ENCODE results near the gene CXCL11. TPM values are rescaled to one million over a fixed set of nuclear protein-coding genes. Genes with fewer than 3 reads are reported as not detected.
A peak's percentile ranks its signal among the peaks of the same experiment; 100 is the strongest.
"Not testable (repeated sequence)": the region's sequence is repeated elsewhere in the genome, so short reads cannot be mapped to it uniquely, and the experiment has no call there.

The CXCL11 gene
- polyA plus RNA-seq, 1 experiment = 0.09 TPM

DNA sequence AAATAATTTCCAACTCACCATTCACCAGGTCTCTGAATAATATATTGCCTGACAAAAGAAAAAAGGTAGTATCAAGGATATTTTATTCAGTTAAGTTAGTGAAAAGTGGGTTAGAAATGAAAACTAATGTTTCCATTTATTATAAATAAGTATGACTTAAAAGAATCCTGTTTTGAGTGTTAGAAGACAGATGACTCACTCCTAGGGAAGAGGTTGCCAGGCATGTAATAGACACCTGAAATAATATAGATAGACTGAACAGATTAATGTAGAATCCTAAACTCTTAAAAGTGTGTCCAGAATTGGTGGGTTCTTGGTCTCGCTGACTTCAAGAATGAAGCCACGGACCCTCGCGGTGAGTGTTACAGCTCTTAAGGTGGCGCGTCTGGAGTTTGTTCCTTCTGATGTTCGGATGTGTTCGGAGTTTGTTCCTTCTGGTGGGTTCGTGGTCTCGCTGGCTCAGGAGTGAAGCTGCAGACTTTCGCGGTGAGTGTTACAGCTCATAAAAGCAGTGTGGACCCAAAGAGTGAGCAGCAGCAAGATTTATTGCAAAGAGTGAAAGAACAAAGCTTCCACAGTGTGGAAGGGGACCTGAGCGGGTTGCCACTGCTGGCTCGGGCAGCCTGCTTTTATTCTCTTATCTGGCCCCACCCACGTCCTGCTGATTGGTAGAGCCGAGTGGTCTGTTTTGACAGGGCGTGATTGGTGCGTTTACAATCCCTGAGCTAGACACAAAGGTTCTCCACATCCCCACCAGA is 6.5 kb upstream of the CXCL11 start:
- H3K9me3 ChIP-seq (ENCODE audit: control insufficient read depth, insufficient read depth, low read length); DNase-seq (ENCODE audit: low read depth, low spot score): not testable (repeated sequence)

DNA sequence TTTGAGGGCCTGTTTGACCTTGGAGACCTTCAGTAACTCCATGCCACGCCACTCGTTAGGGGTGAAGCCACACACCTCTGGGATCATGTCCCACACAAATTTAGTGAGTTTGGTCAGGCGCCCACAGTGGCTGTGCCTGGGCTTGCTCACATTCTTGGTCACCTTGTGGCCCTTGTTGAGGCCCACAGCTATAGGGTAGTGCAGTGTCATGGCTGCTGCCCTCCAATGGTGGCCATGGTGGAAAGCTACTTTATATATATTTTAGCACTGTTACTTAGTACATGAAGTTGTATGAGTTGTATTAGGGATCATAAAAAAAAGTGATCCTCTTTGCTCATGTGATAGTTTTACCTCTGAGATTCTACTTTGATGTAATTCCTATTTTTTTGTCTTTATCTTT is 985 bp upstream of the CXCL11 start:
- ChIA-PET CTCF (interaction anchor here (2.5 kb wide), 1 partner anchor 41 kb away, joined by 8 read pairs; no protein-coding TSS in a partner anchor), POLR2A (no interaction called here)
- Histone ChIP-seq H3K9me3 (ENCODE audit: control insufficient read depth, insufficient read depth, low read length) (no peaks in the 10 kb centered on the region), H3K27me3 (ENCODE audit: control insufficient read depth, insufficient read depth, low read length) (no peaks in the 10 kb centered on the region), H3K4me3 (ENCODE audit: low read depth, low read length) (no peak overlapping the region), H3K27ac (ENCODE audit: low read depth, low read length) (no peak overlapping the region)
- no peak for TF ChIP-seq CTCF (IDR thresholded peaks at IDR 0.05; ENCODE audit: low read depth, low read length)
- DNase-seq (ENCODE audit: low read depth, low spot score) = no peak

More for the DNA sequence above, 6.5 kb upstream of the CXCL11 start:
- H3K27me3 ChIP-seq (ENCODE audit: control insufficient read depth, insufficient read depth, low read length); H3K27ac ChIP-seq (ENCODE audit: low read depth, low read length); H3K4me3 ChIP-seq (ENCODE audit: low read depth, low read length); POLR2A ChIA-PET: not testable (repeated sequence)
- CTCF ChIA-PET = interaction anchor here (0.6 to 1.2 kb wide), 2 partner anchors 25 to 47 kb away, joined by 3 read pairs; no protein-coding TSS in a partner anchor

DNA sequence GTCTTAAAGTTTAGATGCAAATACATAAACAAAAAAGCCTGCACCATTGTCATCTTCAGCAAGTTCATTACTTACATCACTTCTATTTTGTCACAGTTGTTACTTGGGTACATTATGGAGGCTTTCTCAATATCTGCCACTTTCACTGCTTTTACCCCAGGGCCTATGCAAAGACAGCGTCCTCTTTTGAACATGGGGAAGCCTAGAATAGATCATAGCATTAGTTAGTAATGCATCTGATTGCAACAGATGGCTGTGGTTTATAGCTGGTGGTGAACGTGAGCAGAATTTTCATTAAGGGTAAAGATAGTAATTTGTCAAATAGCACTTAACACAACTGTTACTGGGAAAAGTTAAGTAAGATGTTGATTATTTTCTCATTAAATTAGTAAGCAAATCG is 729 bp downstream of the CXCL11 start:
- CTCF ChIA-PET = interaction anchor here (2.5 kb wide), 1 partner anchor 39 kb away, joined by 8 read pairs; no protein-coding TSS in a partner anchor
- TF ChIP-seq CTCF (IDR thresholded peaks at IDR 0.05; ENCODE audit: low read depth, low read length) = no peak
- Histone ChIP-seq H3K4me3 (ENCODE audit: low read depth, low read length) (no peak overlapping the region), H3K27ac (ENCODE audit: low read depth, low read length) (no peak overlapping the region), H3K9me3 (ENCODE audit: control insufficient read depth, insufficient read depth, low read length) (no peaks in the 10 kb centered on the region), H3K27me3 (ENCODE audit: control insufficient read depth, insufficient read depth, low read length) (no peaks in the 10 kb centered on the region)
- DNase-seq (ENCODE audit: low read depth, low spot score) = no peak
- POLR2A ChIA-PET = no interaction called here

DNA sequence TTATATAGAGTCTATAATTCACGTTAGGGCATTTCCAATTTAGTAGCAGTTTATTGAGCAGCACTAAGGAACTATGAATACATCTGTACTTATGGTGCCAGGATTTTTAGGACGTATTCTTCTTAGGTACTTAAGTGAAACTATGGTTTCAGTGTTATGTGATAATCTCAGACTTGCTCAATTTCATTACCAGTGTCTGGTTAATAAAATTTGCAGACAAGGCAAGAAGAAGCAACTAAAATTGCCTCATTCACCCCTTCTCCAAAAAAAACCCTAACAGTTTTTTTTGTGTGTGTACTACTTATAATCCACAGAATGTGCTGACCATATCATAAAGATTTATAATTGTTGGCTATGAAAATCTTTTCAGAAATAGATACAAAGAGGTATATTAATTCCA is 6.6 kb downstream of the CXCL11 start:
- H3K4me3 ChIP-seq (ENCODE audit: low read depth, low read length) = no peak overlapping the region
- DNase-seq (ENCODE audit: low read depth, low spot score) = no peak
- H3K27ac ChIP-seq (ENCODE audit: low read depth, low read length) = no peak overlapping the region
- no peak for TF ChIP-seq CTCF (IDR thresholded peaks at IDR 0.05; ENCODE audit: low read depth, low read length)
- no peaks in the 10 kb centered on the region for H3K27me3 ChIP-seq (ENCODE audit: control insufficient read depth, insufficient read depth, low read length)
- ChIA-PET CTCF (no interaction called here), POLR2A (no interaction called here)
- no peaks in the 10 kb centered on the region for H3K9me3 ChIP-seq (ENCODE audit: control insufficient read depth, insufficient read depth, low read length)

DNA sequence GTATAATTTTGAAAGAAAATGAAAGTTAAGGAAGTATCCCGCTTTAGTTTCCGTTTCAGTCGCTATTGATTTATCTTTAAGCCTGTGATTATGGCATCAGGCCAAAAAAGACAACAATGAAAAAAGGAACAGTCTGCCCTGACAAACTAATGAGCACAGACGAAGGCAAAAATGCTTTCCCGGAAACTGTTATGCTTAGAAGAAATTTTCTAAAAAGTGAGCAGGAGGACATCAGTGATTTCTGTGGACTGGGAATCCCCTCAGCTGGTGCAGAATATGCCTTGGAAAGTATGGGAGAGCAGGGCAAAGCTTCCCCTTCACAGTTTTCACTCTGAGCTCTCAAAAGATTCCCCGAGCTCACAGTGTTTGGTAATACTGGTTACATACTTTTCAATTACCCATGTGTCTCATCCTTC is 7.5 kb downstream of the CXCL11 start:
- Histone ChIP-seq H3K27me3 (ENCODE audit: control insufficient read depth, insufficient read depth, low read length) (no peaks in the 10 kb centered on the region), H3K9me3 (ENCODE audit: control insufficient read depth, insufficient read depth, low read length) (no peaks in the 10 kb centered on the region)
- TF ChIP-seq CTCF (IDR thresholded peaks at IDR 0.05; ENCODE audit: low read depth, low read length) = no peak

More for the DNA sequence above, 7.5 kb downstream of the CXCL11 start:
- ChIA-PET POLR2A (interaction anchor here (0.7 kb wide), 1 partner anchor 11 kb away, joined by 3 read pairs; no protein-coding TSS in a partner anchor), CTCF (no interaction called here)
- peak overlapping the region; percentile 44 for H3K4me3 ChIP-seq (ENCODE audit: low read depth, low read length)
- no peak for DNase-seq (ENCODE audit: low read depth, low spot score)
- H3K27ac ChIP-seq (ENCODE audit: low read depth, low read length) = no peak overlapping the region

All from AG04450 (cell line).